DND-41 (cell line): Measurements from ENCODE around the gene TNIP2.

Experiments used
- CTCF ChIP-seq: IDR thresholded peaks from 2 replicates; pipeline ENCODE4 v1.5.1; 2012; ENCODE audit warnings: borderline replicate concordance, low read length, moderate library complexity, mild to moderate bottlenecking; ENCODE audit not compliant: poor library complexity, severe bottlenecking; ENCODE audit errors: extremely low read depth
- EZH2 ChIP-seq: IDR thresholded peaks from 3 replicates; pipeline ENCODE4 v1.6.1; 2012; ENCODE audit warnings: borderline replicate concordance, low read depth, mild to moderate bottlenecking, moderate library complexity, low read length, inconsistent platforms; ENCODE audit not compliant: severe bottlenecking

- TF ChIP-seq CTCF (no peak), EZH2 (no peak)
Observed at GRCh38 chr4:2753436-2753835, 2.7 kb downstream of the TNIP2 start.
